Right renal pelvis (tissue), 4 donors: ENCODE data around the gene SEMA5B. TPM values are rescaled to one million over a fixed set of nuclear protein-coding genes. Genes with fewer than 3 reads are reported as not detected.

Source experiments
- DNase-seq, 4 donors: peaks; one replicate each; pipeline ENCODE4 v3.0.0-alpha.2; 2013; ENCODE audit warnings: low read depth in 4 of 4, low spot score in 3 of 4, missing footprints in 1 of 4
- polyA plus RNA-seq, 4 donors: library from polyadenylated mRNA; unstranded; fragments of 120-200 nt; gene quantifications; one replicate each; pipeline ENCODE4 v1.2.1, GENCODE V29; 2013; ENCODE audit not compliant: insufficient read length in 4 of 4

The SEMA5B gene
- polyA plus RNA-seq, 4 donors: 22.3 to 28.5 (median 26.4) TPM

GRCh38 chr3:122929188-122930062 is 98.1 kb downstream of the SEMA5B start:
- no peak for DNase-seq

GRCh38 chr3:122928396-122929187 is 99.0 kb downstream of the SEMA5B start:
- DNase-seq: no peak

GRCh38 chr3:122927726-122928125 is 99.8 kb downstream of the SEMA5B start:
- DNase-seq: no peak

GRCh38 chr3:122926811-122927210 is 100.8 kb downstream of the SEMA5B start:
- no peak for DNase-seq

- no peak for DNase-seq
Measured at GRCh38 chr3:122926322-122926721, 101.2 kb downstream of the SEMA5B start.

GRCh38 chr3:122925756-122926155 is 101.8 kb downstream of the SEMA5B start:
- DNase-seq: no peak

- DNase-seq: no peak
Measured at GRCh38 chr3:122924056-122924455, 103.5 kb downstream of the SEMA5B start.

- no peak for DNase-seq
Measured at GRCh38 chr3:122923611-122924010, 104.0 kb downstream of the SEMA5B start.

- DNase-seq: no peak
Measured at GRCh38 chr3:122921791-122922651, 105.5 kb downstream of the SEMA5B start.

- no peak for DNase-seq
Measured at GRCh38 chr3:122920986-122921385, 106.6 kb downstream of the SEMA5B start.

- DNase-seq: no peak
Measured at GRCh38 chr3:122919291-122919610, 108.3 kb downstream of the SEMA5B start.

- DNase-seq: no peak
Measured at GRCh38 chr3:122918576-122919290, 108.8 kb downstream of the SEMA5B start.

GRCh38 chr3:122917412-122917811 is 110.2 kb downstream of the SEMA5B start:
- DNase-seq: no peak

- DNase-seq: no peak
Measured at GRCh38 chr3:122916580-122916979, 111.0 kb downstream of the SEMA5B start.

GRCh38 chr3:122916084-122916483 is 111.5 kb downstream of the SEMA5B start:
- no peak for DNase-seq

GRCh38 chr3:122915300-122916055 is 112.1 kb downstream of the SEMA5B start:
- no peak for DNase-seq

- DNase-seq: no peak
Measured at GRCh38 chr3:122913539-122914100, 113.9 kb downstream of the SEMA5B start.

- DNase-seq: no peak
Measured at GRCh38 chr3:122912772-122913538, 114.6 kb downstream of the SEMA5B start.
